Measurements from ENCODE around the gene PRKN. TPM values are rescaled to one million over a fixed set of nuclear protein-coding genes. Genes with fewer than 3 reads are reported as not detected.

The PRKN gene
- total RNA-seq, 1 experiment from 2014 or later = 2.0 TPM

- H3K4me3 Mint-ChIP-seq = no peak overlapping the region
These were observed 426.4 kb downstream of the PRKN start for GRCh38 chr6:162301128-162301527.

More at GRCh38 chr6:162301128-162301527, 426.4 kb downstream of the PRKN start:
- Histone ChIP-seq H3K9me3 (ENCODE audit: control insufficient read depth, low read depth, low read length) (no peaks in the 10 kb centered on the region), H3K4me2 (ENCODE audit: insufficient read depth, insufficient read length, low read length) (no peak overlapping the region), H3K23ac (ENCODE audit: insufficient read length, low read depth, low read length) (no peak overlapping the region), H2BK120ac (ENCODE audit: low read depth, low read length, poor library complexity, severe bottlenecking) (no peak overlapping the region), H2AK5ac (ENCODE audit: insufficient read length, low read length) (no peak overlapping the region), H3K27ac (ENCODE audit: insufficient read length, low read depth, low read length) (no peak overlapping the region), H3K4ac (ENCODE audit: low read depth, low read length) (no peak overlapping the region), H3K18ac (ENCODE audit: insufficient read length, low read depth, low read length) (no peak overlapping the region), H2BK20ac (ENCODE audit: low read depth, low read length, poor library complexity, severe bottlenecking) (no peak overlapping the region), H2BK12ac (ENCODE audit: insufficient read length, low read depth, low read length) (no peak overlapping the region), H3K27me3 (ENCODE audit: insufficient read depth, low read length) (no peaks in the 10 kb centered on the region), H4K8ac (replicated peaks; ENCODE audit: insufficient read length, low read depth, low read length) (no peak overlapping the region), H3K23me2 (ENCODE audit: insufficient read length, low read depth, low read length, poor library complexity, severe bottlenecking) (no peaks in the 10 kb centered on the region), H4K91ac (ENCODE audit: insufficient read length, low read depth, low read length) (no peak overlapping the region), H3K79me2 (ENCODE audit: insufficient read depth, low read length) (no peaks in the 10 kb centered on the region), H2BK15ac (ENCODE audit: low read depth, low read length) (no peak overlapping the region), H4K20me1 (ENCODE audit: control insufficient read depth, insufficient read depth, insufficient read length) (no peaks in the 10 kb centered on the region), H3T11ph (ENCODE audit: low read length) (no peak overlapping the region), H3K79me1 (ENCODE audit: insufficient read depth, low read depth, low read length, poor library complexity, severe bottlenecking) (no peaks in the 10 kb centered on the region), H3K9ac (ENCODE audit: extremely low read depth, insufficient read length, low read length) (no peak overlapping the region), H2AFZ (ENCODE audit: low read length) (no peak overlapping the region), H3K56ac (ENCODE audit: insufficient read length, low read depth, low read length) (no peak overlapping the region), H4K5ac (ENCODE audit: insufficient read length, low read depth, low read length) (no peak overlapping the region), H3K14ac (ENCODE audit: insufficient read depth, low read length) (no peak overlapping the region), H3K4me1 (ENCODE audit: insufficient read depth, low read length) (no peaks in the 10 kb centered on the region), H2BK5ac (ENCODE audit: insufficient read length, low read length) (no peak overlapping the region)
- H3K27me3 Mint-ChIP-seq (ENCODE audit: low read depth) = no peaks in the 10 kb centered on the region
- no peak for TF ChIP-seq CTCF (conservative IDR thresholded peaks at IDR 0.05)
- H3K36me3 Mint-ChIP-seq (ENCODE audit: insufficient read depth in 1 of 3, low read depth in 3 of 3) = no peaks in the 10 kb centered on the region
- no peaks in the 10 kb centered on the region for H3K4me1 Mint-ChIP-seq
- H3K9me3 Mint-ChIP-seq = no peaks in the 10 kb centered on the region; a peak in 1 of 5 replicates
- WGBS (ENCODE audit: extremely low coverage, insufficient read length, low lambda C conversion rate) = no CpG with 5 or more reads among the region's 6 CpGs
- no peak for DNase-seq
- H3K27ac Mint-ChIP-seq = no peak overlapping the region
